Cardiac septum (tissue), 1 donor: Measurements from ENCODE around the gene PHLDB2. TPM values are rescaled to one million over a fixed set of nuclear protein-coding genes. Genes with fewer than 3 reads are reported as not detected.

Source experiments
- DNase-seq: peaks from one replicate; pipeline ENCODE4 v3.0.0-alpha.2; 2020; ENCODE audit warnings: low spot score
- intact Hi-C: fragments of 100-400 bp; cut with DNase I; formaldehyde crosslinking; loops from one replicate; pipeline ENCODE4 v1.14.0; 2022
- total RNA-seq: library from RNA; stranded (reverse); fragmentation: NEBNext Ultra II Directional; extraction: Animal tissue kit (Norgen Biotek cat#: 25700); gene quantifications from one replicate; pipeline ENCODE4 v1.2.1, GENCODE V29; 2021
- donor health status: DM: no; HTN: no; CAD: no.

The PHLDB2 gene
- total RNA-seq, 1 donor from 2014 or later, result 184 TPM

- intact Hi-C loops, result no loop called here
Observed at GRCh38 chr3:111871809-111872623, 13.0 kb downstream of the PHLDB2 start.

GRCh38 chr3:111872979-111873378 lies 13.9 kb downstream of the PHLDB2 start:
- intact Hi-C loops, result no loop called here

More at GRCh38 chr3:111871809-111872623, 13.0 kb downstream of the PHLDB2 start:
- no peak for DNase-seq

GRCh38 chr3:111874177-111874820 lies 15.2 kb downstream of the PHLDB2 start:
- intact Hi-C loops, result no loop called here
- DNase-seq, result no peak

More at GRCh38 chr3:111872979-111873378, 13.9 kb downstream of the PHLDB2 start:
- no peak for DNase-seq

DNA sequence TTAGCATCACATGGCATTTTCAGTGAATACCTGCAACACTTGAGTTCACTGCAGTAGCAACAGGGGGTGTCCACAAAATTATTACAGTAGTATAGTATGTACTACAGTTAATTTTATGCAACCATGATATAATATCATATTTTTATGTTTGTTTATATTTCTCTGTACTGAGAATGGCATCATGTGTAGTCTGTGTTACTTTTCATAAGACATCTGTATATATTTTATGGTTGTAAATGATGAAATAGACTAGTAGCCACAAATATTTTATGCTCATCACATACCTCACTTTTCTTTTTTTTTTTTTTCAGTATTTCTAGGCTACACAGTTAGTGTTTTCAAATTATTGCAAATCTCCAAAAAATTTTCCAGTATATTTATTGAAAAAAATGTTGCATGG lies 22.4 kb downstream of the PHLDB2 start:
- intact Hi-C loops, result no loop called here
- DNase-seq, result no peak

DNA sequence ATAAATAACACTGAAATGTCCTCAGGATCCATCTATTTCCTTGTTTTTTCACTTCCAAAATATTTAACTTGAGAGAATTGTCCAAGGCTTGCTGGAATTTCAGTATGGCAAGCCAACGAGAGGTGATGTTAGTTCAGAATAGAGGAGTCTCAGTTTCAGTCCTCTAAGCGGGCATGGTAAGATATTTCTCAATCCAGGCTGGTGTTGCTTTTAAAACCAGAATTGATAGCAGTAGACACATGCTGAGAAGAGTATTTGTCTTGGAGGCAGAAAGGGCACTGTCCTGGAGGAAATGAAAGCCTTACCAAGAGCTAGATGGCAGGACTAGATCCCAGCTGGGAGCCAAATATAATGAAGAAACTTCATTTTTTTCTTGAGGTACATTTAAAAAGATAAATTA lies 23.1 kb downstream of the PHLDB2 start:
- intact Hi-C loops, result no loop called here
- no peak for DNase-seq

GRCh38 chr3:111882799-111883198 lies 23.7 kb downstream of the PHLDB2 start:
- intact Hi-C loops, result no loop called here
- no peak for DNase-seq

GRCh38 chr3:111884411-111885018 lies 25.4 kb downstream of the PHLDB2 start:
- intact Hi-C loops, result no loop called here
- DNase-seq, result no peak

- intact Hi-C loops, result no loop called here
- DNase-seq, result no peak
Observed at GRCh38 chr3:111885578-111885977, 26.5 kb downstream of the PHLDB2 start.

DNA sequence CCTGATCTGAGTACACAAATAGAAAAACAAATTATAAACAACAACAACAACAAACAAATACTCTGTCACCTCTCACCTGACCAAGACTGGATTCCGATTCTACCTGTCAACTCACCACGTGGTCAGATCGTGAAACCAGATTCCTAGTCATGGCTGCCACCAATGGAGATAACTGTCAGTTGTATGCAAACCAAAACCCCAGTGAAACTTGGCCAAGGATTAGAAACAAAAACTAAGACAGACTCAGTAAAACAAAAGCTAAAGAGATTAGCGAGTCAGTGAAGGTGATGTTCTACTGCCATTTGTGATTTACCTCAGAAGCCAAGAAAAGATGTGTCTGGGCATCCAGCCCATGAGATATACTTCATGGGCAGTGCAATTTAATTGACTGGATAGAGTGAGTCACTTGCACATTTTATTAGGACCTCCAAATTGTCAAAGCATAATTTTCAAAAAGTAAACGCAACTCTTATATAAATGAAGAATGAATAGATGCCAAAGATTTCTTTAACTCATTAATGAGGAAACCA lies 31.1 kb downstream of the PHLDB2 start:
- intact Hi-C loops, result no loop called here
- no peak for DNase-seq

GRCh38 chr3:111892070-111892469 lies 33.0 kb downstream of the PHLDB2 start:
- no peak for DNase-seq
- intact Hi-C loops, result no loop called here

DNA sequence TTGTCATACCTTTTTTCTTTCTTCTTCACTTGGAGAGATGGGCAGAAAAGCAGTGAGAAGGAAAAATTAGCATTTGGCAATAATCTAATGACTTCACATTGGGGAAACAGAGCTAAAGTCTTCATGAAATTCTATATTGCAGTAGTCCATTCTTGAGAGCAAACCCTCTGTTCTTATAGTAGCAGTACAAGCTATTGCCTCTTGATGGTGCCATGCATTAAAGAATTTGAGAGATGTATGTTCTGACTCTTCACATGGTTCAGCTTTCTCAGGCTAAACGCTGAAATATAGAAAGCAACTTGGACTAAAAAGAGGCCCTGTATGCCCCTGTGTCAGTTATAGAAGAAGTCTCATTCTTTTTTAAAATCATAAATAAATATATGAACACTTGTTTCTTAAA lies 36.0 kb downstream of the PHLDB2 start:
- intact Hi-C loops, result no loop called here
- no peak for DNase-seq

- intact Hi-C loops, result no loop called here
- DNase-seq, result no peak
Observed at GRCh38 chr3:111899966-111900365, 40.9 kb downstream of the PHLDB2 start.

DNA sequence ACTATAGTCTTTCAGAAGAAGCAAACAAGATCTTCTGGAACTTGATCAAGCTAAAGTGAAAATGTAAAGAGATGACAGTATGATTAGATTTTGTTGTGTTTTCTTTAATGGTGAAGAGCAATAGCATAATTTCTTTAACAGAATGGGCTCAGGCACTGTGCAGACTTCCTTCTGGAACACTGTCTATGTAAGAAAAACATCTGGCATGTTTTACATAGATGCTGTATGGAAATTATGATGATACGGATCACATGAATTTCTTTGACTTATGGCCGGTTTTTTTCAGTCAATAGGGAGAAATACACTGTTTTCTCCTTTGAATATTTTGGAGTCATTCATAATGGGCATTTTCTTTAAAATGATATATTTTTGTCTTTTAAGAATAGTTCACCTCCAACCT lies 42.6 kb downstream of the PHLDB2 start:
- DNase-seq, result no peak
- intact Hi-C loops, result no loop called here

DNA sequence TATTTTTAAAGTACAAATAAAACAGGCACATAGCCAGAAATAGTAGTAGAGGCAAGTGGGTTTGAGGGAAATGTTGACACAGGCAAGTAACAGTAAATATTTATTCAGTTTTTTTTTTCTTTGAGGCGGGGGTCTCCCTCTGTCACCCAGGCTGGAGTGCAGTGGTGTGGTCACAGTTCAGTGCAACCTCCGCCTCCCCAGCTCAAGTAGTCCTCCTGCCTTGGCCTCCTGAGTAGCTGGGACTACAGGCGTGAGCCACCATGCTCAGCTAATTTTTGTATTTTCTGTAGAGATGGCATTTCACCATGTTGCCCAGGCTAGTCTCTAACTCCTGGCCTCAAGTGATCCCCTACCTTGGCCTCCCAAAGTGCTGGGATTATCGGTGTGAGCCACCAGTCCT lies 43.5 kb downstream of the PHLDB2 start:
- intact Hi-C loops, result no loop called here
- no peak for DNase-seq

DNA sequence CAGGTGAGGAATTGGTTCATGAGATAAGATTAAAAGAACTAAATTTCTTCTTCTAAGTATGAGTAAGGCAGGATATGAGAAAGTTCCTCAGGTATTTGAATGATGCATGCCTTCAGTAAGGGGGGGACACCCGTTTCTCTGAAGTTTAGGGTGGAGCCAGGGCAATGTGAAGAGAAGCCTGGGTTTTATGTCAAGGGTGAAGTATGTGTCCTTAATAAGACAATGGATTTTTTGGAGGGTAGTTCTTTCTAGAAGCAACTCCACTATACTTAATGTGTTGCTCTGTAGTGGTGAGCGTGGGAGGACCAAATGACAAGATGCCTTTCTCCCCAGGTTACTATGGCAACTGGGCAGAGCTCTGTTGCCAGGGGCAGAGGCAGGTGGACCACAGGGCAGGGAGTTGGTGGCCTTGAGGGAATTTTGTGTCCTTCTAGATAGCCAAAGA lies 44.0 kb downstream of the PHLDB2 start:
- intact Hi-C loops, result no loop called here
- no peak for DNase-seq

DNA sequence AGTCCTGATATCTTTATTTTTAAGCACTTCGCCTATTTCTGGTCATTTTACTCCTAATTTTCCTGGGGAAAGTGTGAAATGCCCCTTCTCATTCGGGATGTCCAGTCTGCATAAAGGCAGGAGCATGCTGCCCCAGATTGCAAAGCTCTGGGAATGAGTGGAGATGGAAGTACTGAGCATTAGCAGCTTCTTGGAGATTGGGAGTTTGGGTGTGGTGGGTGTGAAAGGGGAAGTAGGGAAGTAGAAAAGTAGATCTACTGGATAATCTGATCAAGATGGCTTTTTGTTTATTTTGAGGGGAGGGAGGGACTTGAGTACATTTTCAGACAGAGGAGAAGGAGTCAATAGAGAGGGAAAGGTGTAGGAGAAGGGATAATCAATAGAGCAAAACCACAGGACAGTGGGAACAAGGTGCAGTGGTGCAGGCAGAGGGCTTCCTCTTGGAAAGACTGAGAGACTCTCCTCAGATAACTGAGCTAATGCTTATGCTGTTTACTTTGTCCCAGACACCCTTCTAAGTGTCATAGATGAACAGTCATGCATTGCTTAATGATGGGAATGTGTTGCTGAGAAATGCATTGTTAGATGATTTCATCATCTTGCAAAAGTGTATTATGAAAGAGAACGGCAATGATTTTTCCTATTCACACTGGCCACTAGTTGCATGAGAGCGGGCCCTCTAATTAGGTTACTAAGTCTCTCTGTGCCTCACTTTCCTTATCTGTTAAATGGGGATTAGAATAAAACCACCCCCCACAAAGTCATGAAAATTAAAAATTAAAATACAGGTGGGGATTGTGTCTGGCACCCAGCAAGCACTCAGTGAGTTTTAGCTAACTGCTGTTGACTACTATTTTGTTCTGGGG lies 45.5 kb downstream of the PHLDB2 start:
- no peak for DNase-seq
- intact Hi-C loops, result loop anchor here (5.0 kb wide), 2 partner anchors 42 to 167 kb away; no protein-coding TSS in a partner anchor

- DNase-seq, result no peak
- intact Hi-C loops, result loop anchor here (5.0 kb wide), 2 partner anchors 44 to 169 kb away; no protein-coding TSS in a partner anchor
Observed at GRCh38 chr3:111906656-111907055, 47.6 kb downstream of the PHLDB2 start.

GRCh38 chr3:111907151-111907550 lies 48.1 kb downstream of the PHLDB2 start:
- DNase-seq, result no peak
- intact Hi-C loops, result loop anchor here (5.0 kb wide), 2 partner anchors 45 to 170 kb away; no protein-coding TSS in a partner anchor

DNA sequence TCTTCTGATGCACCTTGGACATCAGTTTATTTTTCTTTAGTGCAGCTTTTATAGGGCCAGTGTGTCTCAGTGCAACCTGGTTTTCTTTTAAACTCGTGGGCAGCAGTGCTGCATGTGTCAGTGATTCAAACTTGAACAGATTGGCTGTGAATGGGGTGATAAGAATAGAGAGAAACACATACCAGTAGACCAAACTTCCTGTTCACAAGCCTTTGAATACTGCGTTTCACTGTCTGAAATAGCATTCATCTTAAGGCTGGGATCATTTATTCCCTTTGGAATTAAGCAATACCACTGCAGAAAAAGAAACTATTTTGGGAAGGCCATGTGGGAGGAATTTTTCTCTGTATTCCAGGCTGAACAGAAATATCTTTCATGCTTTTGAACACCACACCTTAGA lies 51.7 kb downstream of the PHLDB2 start:
- intact Hi-C loops, result no loop called here
- no peak for DNase-seq
